ENCODE measurements around the gene PIGU.

DNA sequence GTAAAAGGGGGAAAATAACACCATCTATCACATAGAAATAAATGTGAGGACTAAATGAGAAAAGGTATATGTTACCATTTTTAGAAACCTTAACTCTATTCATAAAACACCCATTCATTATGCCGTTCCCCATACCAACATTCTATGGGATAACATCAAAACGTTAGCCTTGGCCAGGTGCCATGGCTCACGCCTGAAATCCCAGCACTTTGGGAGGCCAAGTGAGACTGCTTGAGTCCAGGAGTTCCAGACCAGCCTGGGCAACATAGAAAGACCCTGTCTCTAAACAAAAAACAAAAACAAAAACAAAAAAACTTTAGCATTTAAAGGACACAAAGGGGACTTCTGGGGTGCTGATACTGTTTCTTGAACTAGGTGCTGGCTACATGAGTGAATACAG, 1.3 kb downstream of the PIGU start:
- TF ChIP-seq, protein P1, sequence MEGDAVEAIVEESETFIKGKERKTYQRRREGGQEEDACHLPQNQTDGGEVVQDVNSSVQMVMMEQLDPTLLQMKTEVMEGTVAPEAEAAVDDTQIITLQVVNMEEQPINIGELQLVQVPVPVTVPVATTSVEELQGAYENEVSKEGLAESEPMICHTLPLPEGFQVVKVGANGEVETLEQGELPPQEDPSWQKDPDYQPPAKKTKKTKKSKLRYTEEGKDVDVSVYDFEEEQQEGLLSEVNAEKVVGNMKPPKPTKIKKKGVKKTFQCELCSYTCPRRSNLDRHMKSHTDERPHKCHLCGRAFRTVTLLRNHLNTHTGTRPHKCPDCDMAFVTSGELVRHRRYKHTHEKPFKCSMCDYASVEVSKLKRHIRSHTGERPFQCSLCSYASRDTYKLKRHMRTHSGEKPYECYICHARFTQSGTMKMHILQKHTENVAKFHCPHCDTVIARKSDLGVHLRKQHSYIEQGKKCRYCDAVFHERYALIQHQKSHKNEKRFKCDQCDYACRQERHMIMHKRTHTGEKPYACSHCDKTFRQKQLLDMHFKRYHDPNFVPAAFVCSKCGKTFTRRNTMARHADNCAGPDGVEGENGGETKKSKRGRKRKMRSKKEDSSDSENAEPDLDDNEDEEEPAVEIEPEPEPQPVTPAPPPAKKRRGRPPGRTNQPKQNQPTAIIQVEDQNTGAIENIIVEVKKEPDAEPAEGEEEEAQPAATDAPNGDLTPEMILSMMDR (IDR thresholded peaks at IDR 0.05; ENCODE audit: insufficient read depth, low read length, poor library complexity, severe bottlenecking): no peak
- TF ChIP-seq EZH2phosphoT487 (conservative IDR thresholded peaks at IDR 0.05; ENCODE audit: low read length): no peak
